ENCODE data around the gene FGF12.

The FGF12 gene

GRCh38 chr3:192183109-192183508 is 544.2 kb downstream of the FGF12 start:
- no peak for DNase-seq

DNA sequence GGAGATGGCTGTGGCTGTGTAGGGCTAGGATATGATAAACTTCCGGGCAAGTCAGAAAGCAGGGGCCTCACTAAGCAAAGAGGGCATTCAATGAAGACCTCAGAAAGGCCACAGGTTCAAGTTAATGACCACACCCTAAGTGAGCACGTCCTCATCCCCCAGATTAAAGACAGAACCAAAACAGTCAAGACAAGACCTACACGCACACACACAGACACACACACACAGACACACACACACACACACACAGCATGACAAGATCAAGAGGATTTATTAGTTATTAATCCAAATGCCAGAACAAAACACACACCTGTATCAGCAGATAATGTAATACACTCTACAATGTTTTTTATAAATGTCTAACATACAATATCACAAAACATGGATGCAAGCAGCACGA is 546.2 kb downstream of the FGF12 start:
- no peak for DNase-seq

GRCh38 chr3:192177383-192177782 is 550.0 kb downstream of the FGF12 start:
- DNase-seq = no peak

- no peak for DNase-seq
Observed at GRCh38 chr3:192174283-192174682, 553.1 kb downstream of the FGF12 start.

GRCh38 chr3:192171213-192171612 is 556.1 kb downstream of the FGF12 start:
- DNase-seq = no peak

DNA sequence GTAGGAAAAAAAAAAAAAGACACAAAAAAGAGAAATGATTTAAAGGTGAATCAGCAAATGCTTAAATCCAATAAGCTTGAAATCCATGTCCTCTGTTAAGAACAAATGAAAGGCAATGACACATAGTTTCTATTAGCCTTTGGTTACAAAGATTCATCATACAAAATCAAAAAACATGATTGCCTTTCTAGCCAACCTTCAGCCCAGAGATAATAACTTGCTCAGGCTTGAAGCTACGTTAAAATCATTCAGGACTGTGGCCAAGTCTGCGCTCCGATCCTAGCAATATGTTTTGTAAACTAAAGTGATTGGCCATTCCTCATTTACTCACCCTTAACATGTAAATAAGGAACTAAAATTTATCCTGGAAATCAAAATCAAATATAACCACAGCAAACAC is 556.7 kb downstream of the FGF12 start:
- DNase-seq = no peak

- no peak for DNase-seq
Observed at GRCh38 chr3:192170031-192170430, 557.3 kb downstream of the FGF12 start.

GRCh38 chr3:192169332-192169915 is 557.9 kb downstream of the FGF12 start:
- DNase-seq = no peak

GRCh38 chr3:192168202-192168601 is 559.1 kb downstream of the FGF12 start:
- DNase-seq = no peak

GRCh38 chr3:192165552-192165951 is 561.8 kb downstream of the FGF12 start:
- DNase-seq = no peak

- no peak for DNase-seq
Observed at GRCh38 chr3:192161661-192162060, 565.7 kb downstream of the FGF12 start.

- no peak for DNase-seq
Observed at GRCh38 chr3:192156382-192156781, 571.0 kb downstream of the FGF12 start.

DNA sequence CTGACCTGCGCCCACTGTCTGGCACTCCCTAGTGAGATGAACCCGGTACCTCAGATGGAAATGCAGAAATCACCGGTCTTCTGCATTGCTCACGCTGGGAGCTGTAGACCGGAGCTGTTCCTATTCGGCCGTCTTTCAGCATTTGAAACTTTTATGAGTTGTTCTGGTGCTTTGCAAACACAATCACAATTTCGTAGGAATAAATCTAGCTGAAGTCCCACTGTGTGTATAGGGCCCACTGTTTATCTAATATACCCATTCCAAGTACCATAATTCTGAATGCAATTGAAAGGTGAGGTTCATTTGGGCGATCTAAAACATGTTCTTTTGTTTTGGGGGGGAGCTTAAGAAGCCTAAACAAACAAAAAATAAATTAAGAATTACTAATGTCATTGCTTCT is 572.1 kb downstream of the FGF12 start:
- DNase-seq = no peak

- no peak for DNase-seq
Observed at GRCh38 chr3:192133271-192133670, 594.1 kb downstream of the FGF12 start.

DNA sequence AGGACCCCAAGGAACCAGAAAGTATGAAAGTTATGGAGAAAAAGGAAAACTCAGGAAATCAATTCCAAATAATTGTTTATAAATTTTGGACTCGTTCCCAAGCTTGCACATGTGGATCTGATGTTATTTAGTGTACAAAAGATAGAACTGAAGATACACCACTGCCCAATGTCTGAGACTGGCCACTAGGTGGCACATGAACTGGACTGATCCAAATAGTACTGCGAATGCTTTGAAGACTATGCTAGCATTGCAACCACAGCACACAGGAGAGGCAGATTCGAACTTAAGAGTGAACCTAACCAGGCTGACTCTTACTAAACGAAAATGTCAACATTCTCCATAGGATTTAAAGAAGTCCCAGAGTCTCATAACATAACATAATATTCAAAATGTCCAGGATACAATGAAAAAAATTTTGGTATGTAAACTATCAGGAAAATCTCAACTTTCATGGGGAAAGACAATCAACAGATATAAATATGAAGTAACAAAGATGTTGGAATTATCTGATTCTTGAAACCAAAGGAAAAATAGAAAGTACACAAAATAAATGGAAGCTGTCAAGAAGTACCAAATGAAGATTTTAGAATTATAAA is 596.7 kb downstream of the FGF12 start:
- no peak for DNase-seq

- no peak for DNase-seq
Observed at GRCh38 chr3:192129586-192129985, 597.8 kb downstream of the FGF12 start.

- DNase-seq = no peak
Observed at GRCh38 chr3:192128922-192129321, 598.4 kb downstream of the FGF12 start.

DNA sequence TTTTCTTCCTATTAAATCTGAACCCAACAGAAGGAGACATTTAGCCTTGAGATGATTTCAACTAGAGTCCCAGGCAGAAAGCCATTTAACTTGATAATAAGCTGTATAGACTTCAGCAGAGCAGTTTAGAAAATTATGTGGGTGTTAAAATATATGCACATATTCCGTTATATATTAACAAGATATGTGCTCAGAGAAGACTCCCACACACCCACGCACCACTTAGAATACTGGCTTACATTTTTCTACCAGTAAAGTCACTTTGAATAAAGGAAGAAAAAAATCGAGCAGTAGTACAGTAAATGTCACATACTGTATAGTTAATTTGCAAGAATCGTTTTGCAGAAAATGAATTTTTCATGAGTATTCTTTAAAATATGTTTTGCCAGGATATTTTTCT is 599.3 kb downstream of the FGF12 start:
- DNase-seq = no peak

DNA sequence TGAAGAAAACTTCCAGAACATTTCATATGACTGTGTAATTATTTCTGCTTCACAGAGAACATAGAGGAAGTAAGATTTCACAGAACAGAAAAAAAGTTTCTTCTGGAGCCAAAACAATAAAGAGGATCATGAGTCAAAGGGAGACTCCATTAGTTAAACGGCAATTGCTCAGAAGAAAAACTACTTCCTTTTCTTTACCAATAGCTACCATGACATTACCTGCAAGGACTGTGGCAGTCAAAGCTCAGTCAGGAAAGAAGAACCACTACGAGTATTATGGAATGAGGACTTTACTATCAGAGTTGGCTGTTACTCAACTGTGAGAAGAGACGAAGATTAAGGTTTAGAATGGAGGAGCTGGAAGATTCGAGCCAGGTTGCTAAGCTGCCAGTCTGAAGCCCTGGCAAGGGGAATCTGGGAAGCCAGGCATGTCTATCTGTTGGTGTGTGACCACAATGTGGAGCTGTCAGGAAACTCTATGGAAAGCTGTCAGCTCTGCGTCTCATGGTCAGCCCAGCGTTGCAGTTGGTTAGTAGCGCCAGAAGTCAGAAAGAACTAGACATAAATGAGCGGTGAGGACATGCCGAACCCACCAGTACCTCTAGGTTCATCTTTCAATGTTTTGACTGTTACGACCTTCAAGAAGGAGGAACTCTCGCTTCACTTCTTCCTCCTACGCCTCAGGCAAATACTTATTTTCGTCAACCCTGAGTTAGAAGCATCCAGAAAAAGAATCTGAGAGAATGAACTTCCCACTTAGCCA is 604.3 kb downstream of the FGF12 start:
- no peak for DNase-seq

DNA sequence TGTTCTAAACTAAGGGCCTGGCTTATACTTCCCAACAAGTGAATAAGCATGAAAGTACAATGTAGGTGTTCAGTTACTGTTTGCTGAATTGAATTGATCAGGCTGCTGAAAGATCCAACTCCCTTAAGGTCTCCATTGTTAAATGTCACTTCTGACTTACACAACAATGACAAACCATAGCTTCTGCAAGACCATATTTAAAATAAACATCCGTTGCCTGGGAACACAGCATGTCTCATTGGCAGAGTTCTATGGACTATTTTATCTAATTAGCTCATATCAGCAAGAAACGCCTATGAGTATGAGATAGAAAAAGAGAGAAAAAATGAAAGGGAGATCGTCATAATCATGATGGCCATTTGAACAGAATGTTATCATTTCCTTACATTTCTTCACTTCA is 605.4 kb downstream of the FGF12 start:
- no peak for DNase-seq

DNA sequence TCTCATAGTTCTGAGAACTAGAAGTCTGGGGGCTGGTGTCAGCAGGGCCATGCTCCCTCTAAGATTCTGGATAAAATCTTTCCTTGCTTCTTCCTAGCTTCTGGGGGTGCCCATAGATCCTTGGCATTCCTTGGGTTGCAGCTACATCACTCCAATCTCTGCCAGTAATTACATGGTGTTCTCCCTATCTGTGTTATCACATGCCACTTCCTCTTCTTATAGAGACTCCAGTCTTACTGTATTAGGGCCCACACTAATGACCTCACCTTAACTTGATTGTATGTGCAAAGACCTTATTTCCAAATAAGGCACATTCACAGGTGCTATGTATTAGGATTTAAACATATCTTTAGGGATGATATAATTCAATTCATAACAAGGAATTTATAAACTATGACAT is 618.5 kb downstream of the FGF12 start:
- no peak for DNase-seq

DNA sequence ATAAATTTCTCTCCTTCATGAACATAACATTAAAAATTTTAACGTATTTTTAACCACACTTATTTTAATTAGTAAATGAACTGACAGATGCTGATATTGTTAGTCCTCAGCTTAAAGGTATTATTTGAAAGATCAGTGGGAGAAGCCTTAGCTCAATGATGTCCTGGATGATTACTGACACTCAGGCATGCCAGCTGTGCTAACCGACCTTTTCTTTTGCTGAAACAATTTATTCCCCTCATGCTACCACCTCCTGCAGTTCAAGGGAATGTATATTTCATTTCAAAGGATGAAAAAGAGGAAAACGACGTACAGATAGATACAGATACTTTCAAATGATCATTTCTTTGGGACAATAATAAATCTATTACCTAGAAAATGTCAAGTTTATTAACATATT is 620.8 kb downstream of the FGF12 start:
- no peak for DNase-seq

GRCh38 chr3:192092388-192093005 is 634.8 kb downstream of the FGF12 start:
- no peak for DNase-seq

DNA sequence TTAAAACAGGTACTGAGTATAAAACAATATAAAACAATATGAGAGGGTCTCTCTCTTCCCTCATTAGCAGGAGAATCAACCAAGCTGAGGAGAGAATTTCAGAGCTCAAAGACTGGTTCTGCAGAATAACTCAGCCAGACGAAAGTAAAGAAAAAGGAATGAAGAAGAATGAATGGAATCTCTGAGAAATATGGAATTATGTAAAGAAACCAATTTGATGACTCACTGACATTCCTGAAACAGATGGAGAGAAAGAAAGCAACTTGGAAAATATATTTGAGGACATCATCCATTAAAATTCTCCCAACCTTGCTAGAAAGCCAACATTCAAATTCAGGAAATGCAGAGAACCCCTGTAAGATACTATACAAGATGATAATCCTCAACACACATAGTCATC is 635.5 kb downstream of the FGF12 start:
- DNase-seq = no peak

Measured in right kidney (tissue), 1 donor.